Measurements from ENCODE around the gene GRIK4.

The GRIK4 gene

DNA sequence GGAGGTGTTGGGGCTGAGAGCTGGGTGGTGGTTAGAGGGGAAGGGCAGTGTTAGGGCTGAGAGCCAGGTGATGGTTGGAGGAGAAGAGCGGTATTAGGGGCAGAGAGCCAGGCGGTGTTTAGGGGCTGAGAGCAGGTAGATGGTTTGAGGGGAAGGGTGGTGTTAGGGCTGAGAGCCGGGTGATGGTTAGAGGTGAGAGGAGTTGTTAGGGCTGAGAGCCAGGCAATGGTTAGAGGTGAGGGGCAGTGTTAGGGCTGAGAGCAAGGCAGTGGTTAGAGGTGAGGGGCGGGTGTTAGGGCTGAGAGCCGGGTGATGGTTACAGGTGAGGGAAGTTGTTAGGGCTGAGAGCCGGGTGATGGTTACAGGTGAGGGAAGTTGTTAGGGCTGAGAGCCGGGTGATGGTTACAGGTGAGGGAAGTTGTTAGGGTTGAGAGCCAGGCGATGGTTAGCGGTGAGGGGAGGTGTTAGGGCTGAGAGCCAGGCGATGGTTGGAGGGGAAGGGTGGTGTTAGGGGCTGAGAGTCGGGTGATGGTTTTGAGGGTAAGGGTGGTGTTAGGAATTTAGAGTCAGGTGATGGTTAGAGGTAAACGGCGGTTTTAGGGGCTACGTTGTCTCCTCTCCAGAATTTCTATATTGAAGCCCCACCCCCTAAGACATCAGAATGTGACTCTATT lies 282.4 kb downstream of the GRIK4 start:
- DNase-seq, result no peak

- no peak for DNase-seq
Observed at GRCh38 chr11:120794748-120795147, 283.2 kb downstream of the GRIK4 start.

DNA sequence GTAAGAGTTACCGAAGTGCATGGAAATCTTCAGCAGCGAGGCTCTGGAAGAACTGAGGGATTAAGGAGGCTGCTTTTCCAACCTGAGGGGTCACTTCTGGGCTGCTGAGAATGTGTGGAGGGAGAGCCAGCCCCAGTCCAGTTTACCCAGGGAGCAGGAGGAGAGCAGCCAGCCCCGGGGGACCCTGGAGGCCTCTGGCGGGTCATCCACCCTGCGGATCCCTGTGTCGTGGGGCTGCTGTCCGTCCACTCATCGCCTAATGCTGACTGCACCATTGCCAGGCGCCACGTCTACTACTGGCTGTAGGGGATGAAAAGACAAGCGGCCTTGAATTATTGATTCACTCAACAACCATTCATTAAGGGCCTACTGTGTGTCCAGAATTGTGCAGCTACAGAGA lies 283.6 kb downstream of the GRIK4 start:
- no peak for DNase-seq

- DNase-seq, result no peak
Observed at GRCh38 chr11:120797143-120797542, 285.6 kb downstream of the GRIK4 start.

DNA sequence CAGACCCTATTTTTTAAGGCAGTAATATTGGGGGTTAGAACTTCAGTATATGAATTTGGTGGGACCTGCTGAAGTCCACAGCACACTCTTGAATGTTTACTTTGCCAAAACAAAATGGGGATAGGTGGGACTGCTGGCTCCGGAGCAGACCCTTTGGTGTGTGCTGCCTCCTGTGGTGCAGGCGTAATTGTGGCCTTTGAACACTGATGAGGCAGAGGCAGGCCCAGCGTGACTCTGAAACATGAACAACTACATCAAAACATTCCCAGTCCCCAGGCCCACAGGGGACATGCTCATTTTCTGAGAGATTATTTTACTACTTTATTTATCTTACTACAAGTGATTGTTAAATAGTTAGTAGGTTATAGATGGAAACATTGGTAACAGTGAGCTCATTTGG lies 287.3 kb downstream of the GRIK4 start:
- no peak for DNase-seq

- DNase-seq, result no peak
Observed at GRCh38 chr11:120800206-120800605, 288.7 kb downstream of the GRIK4 start.

DNA sequence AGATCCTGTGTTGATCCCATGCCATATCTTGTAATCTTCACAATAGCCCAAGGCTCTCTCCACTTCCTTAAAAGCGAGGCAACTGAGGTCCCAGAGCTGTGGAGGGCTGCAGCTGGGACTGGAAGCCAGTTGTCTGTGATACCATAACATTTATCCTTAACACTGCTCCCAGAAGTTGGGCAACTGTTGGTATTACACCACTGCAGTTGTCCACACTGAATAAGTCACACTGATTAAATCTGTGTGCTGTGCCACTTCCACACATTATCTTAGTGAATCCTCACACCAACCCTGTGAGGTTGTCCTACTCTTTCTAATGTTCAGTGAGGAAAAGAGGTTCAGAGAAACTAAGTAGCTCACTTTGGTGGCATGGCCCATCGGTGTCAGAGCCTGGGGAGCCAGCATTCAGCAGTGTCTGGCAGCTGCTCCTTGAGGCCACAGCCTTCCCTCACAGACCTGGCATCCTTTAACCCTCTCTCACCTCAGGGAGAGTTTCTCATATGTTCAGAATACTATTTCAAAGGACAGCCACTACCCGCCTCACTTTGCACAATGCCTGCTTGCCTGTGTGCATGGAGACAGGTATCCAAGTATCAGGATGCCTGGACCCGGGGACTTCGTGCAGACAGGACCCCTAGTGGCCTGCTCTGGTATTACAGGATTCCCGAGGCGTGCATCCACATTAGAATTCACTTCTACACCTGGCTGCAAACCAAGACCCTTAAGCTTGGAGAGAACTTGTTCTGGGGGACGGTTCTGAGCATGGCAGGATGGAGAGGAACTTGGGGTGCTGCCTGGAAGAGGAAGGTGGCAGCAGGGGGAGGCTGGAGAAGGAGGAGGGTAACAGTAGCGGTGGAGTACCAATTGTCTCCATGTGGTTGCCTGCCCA lies 290.5 kb downstream of the GRIK4 start:
- DNase-seq, result peak; percentile 4 to 42

DNA sequence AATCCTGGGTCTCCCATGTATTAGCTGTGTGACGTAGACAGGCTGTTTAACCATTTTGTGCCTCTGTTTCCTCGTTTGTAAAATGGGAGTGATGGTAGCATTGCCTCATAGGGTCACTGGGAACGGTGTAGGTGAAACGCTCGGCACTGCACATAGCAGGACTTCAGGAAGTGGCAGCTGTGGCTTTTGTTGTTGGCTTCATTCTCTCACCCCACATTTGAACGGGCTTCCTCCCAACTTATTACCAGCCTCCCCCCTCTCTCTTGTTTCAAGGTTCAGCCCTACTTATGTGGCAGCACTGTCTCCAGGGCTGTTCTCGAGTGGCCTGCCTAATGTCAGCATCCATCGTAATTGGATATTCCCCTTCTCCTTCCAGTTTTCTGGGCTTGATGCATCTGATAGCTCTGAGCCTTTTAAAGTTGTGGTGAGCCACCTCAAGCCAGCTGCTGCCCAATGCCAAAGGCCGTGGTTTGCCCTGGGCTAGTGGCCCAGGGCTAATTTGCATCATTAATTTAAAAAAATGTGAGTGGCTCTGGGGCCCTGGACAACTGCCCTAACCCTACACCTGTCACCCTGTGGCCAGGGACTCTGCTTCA lies 294.5 kb downstream of the GRIK4 start:
- DNase-seq, result no peak

GRCh38 chr11:120807414-120808150 lies 296.0 kb downstream of the GRIK4 start:
- DNase-seq, result no peak

- DNase-seq, result no peak
Observed at GRCh38 chr11:120808616-120809050, 297.1 kb downstream of the GRIK4 start.

- DNase-seq, result no peak
Observed at GRCh38 chr11:120810251-120810650, 298.7 kb downstream of the GRIK4 start.

DNA sequence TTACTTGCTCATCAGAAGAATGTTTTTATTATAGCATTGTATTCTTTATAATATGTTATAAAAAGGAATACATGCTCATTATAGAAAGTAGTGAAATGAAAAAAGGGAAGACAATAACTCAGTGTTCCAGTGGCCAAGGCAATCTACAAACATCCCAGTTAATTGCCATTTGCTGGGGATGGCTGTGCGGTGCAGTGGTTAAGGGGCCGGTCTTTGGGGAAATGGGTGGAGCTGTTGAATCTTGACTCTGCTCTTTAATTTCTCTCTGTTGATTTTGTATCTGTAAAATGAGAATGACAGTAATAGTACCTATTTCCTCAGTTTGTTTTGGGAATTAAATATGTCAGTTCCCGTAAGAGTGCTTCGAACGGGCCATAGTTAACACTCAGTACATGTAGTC lies 299.7 kb downstream of the GRIK4 start:
- DNase-seq, result no peak

DNA sequence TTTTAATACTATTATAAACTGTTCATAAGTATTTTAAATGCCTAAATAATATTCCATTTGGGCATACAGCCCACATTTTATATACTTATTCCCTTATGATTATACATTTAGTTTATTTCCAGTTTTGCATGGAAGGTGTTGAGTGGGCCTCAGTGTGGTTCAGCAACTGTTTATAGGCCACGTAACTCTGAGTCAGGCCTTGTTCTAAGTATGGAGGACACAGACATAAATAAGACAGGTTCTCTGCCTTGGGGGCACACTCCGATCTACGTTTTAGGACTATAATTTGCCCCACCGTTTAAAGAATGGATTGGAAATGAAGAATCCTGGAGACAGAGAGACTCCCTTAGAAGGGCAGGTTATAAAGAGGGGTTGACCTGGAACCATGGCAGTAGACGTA lies 300.2 kb downstream of the GRIK4 start:
- no peak for DNase-seq

DNA sequence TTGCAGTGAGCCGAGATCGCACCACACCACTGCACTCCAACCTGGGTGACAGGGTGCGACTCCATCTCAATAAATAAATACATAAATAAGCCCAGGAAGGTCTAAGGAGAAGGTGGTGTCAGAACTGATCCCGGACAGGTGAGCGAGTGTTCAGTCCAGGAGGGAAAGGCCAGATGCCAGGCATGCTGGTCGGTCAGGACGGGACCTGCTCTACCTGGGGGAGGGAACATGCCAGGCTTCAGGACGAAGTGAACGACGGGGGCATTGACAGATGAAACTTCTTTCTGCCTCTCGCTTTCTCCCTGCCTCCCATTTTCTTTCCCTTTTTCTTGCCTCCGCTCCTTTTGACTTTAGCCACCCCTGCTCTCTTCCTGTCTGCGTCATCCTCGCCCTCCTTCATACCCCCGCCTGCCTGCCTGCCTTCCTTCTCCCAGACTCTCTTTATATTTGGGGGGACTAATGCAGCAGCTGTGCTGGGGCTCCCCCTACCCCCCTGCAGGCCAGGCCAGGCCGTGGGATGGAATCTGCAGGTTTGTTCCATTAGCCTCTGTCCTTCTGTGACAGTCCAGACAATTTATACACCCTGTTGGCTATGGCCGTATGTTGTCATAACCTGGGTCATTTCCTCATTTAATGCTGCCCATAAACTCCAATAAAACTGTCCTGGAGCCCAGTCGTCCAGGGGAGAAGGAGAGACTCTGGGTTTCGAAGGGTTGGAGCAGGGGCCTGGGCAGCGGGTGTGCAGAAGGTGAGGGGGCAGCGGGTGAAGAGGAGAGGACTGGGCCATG lies 303.2 kb downstream of the GRIK4 start:
- no peak for DNase-seq

DNA sequence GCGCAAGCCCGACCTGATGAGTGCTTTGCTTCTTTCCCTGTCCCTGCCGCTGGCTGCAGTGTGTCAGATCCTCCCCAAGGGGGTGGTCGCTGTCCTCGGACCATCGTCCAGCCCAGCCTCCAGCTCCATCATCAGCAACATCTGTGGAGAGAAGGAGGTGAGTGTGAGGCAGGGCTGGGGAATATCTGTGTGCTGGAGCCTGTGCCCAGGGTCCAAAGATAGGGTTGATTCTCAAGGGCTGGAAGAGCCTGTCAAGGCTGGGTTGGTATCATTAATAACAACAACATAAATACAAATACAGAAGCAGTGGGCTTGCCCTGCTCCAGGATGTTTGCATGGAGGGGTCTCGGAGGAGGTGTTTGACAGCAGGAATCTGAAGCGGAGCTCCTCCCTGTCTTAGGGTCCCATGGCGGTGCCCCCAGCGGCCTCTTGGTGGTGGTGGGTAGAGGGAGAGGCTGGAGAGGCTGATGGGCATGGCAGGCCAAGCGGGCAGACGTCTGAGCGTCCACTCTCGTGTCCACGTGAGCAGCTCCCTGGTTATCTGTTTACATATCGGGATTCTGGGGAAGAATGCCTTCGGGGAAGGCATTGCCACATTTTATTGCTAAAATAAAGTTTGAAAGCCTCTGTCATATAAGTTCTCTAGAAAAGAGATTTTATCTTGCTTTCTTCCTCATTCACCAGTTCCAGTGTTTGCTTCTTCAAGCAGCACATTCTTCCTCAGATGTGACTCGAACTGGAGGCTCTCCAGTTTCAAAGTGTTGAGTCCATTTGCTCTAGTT lies 304.0 kb downstream of the GRIK4 start:
- DNase-seq, result no peak

DNA sequence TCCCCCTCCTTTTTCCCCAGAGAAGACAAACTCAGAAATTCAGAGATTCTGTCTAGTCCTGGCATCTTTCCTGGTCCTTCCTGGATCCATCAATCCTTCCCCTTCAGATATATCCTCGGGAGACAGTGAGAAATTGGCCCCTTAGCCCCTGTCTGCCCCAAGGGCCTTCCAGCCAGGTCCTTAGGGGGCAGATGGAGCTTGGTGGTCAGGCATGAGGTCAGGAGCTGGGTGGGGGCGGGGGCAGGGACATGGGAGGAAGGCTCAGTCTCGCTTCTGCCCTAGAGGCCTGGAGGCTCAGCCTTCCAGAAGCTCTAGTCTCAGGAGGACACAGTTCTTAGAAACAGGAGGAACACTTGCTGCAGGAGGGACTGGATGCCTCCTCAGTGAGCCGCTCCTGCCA lies 304.6 kb downstream of the GRIK4 start:
- DNase-seq, result no peak

- DNase-seq, result no peak
Observed at GRCh38 chr11:120816711-120817110, 305.2 kb downstream of the GRIK4 start.

DNA sequence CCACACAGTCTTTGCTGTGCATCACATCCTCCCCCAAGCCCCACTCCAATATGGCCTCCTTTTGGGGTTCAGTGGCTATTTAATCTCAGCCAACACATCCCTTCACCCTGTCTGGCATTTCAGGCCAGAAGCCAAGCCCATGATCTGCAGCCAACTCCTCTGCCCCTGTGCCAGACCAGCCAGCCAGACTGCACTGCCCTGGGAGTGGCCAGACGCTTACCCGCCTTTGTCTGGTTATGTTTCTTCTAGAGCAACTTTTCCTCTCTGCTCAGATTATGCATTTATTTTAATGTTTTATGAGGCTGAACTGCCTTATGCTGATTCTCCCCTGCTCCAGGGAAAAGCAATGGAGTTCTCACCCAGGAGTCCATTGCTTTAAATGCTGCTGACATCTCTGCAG lies 305.6 kb downstream of the GRIK4 start:
- no peak for DNase-seq

GRCh38 chr11:120818097-120818496 lies 306.5 kb downstream of the GRIK4 start:
- DNase-seq, result no peak

- DNase-seq, result no peak
Observed at GRCh38 chr11:120819003-120819402, 307.5 kb downstream of the GRIK4 start.

Data from NCI-H187 (cell line).